Omental fat pad (tissue), 4 donors: ENCODE data around the gene CNTN4. TPM values are rescaled to one million over a fixed set of nuclear protein-coding genes. Genes with fewer than 3 reads are reported as not detected.

Experiments used
- ATAC-seq: fragments of 150-250 bp; one replicate; pipeline ENCODE4 v1.9.1; 2016; ENCODE audit warnings: mild to moderate bottlenecking, moderate library complexity; ENCODE audit not compliant: low FRiP score
- DNase-seq: peaks from one replicate; pipeline ENCODE4 v3.0.0-alpha.2; 2019; ENCODE audit warnings: low spot score
- CTCF ChIP-seq, 3 donors: fragments of 450-650 bp; IDR thresholded peaks; one replicate each; pipeline ENCODE4 v1.5.1; 2016 to 2017; ENCODE audit warnings: antibody characterized with exemption in 3 of 3, mild to moderate bottlenecking in 3 of 3, moderate library complexity in 2 of 3
- total RNA-seq, 4 donors: library from RNA; depleted of rRNA; stranded (reverse); fragments of >200 nt; gene quantifications; one replicate each; pipeline ENCODE4 v1.1.0, GENCODE V29; 2016

Gene CNTN4
- total RNA-seq, 4 donors from 2014 or later = 2.6 to 9.5 (median 7.2) TPM

- ATAC-seq = no peak
- TF ChIP-seq CTCF (IDR thresholded peaks at IDR 0.05) = no peak
- DNase-seq = no peak
Observed at GRCh38 chr3:2250783-2251182, 152.1 kb downstream of the CNTN4 start.

- no peak for ATAC-seq
- no peak for TF ChIP-seq CTCF (IDR thresholded peaks at IDR 0.05)
Observed at GRCh38 chr3:2261747-2262146, 163.1 kb downstream of the CNTN4 start.

GRCh38 chr3:2262204-2262603 lies 163.5 kb downstream of the CNTN4 start:
- ATAC-seq (no peak), DNase-seq (no peak)
- no peak for TF ChIP-seq CTCF (IDR thresholded peaks at IDR 0.05)

More at GRCh38 chr3:2261747-2262146, 163.1 kb downstream of the CNTN4 start:
- no peak for DNase-seq

- TF ChIP-seq CTCF (IDR thresholded peaks at IDR 0.05) = no peak
- ATAC-seq (no peak), DNase-seq (no peak)
Observed at GRCh38 chr3:2266606-2267005, 167.9 kb downstream of the CNTN4 start.

- ATAC-seq = no peak
- no peak for TF ChIP-seq CTCF (IDR thresholded peaks at IDR 0.05)
- DNase-seq = no peak
Observed at GRCh38 chr3:2268779-2269178, 170.1 kb downstream of the CNTN4 start.

GRCh38 chr3:2274526-2274925 lies 175.9 kb downstream of the CNTN4 start:
- ATAC-seq = no peak
- TF ChIP-seq CTCF (IDR thresholded peaks at IDR 0.05) = no peak
- no peak for DNase-seq

GRCh38 chr3:2283818-2284217 lies 185.2 kb downstream of the CNTN4 start:
- no peak for TF ChIP-seq CTCF (IDR thresholded peaks at IDR 0.05)
- DNase-seq (no peak), ATAC-seq (no peak)
